NCI-H2081 (cell line): ENCODE data around the gene USP21.
A peak's percentile ranks its signal among the peaks of the same experiment; 100 is the strongest.

Source experiments
- DNase-seq, 2 experiments: peaks; one replicate each; lab custom pipeline; 2025; lab: John Stamatoyannopoulos, UW

Gene USP21

GRCh38 chr1:161193561-161194235, 34.4 kb downstream of the USP21 start:
- no peak for DNase-seq

DNA sequence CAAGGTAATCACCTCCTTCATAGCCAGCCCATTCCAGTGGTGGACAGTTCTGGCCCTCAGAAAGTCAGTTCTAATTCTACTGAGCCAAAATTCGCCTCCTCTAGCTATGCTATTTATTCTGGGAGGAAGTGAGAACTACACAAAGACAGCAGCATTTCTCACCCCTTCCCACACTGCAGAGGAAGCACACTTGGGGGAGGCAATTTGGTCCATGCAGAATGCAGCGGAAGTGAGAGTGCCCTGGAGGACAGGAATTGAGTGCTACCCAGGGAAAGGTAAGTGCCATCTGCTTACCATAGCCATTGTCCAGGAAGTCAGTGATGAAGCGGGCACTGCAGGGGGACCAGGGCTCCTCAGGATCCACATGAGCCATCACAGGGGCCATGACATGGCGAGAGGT, 35.9 kb downstream of the USP21 start:
- DNase-seq = no peak

- DNase-seq = no peak
Observed at GRCh38 chr1:161196111-161196510, 36.8 kb downstream of the USP21 start.

DNA sequence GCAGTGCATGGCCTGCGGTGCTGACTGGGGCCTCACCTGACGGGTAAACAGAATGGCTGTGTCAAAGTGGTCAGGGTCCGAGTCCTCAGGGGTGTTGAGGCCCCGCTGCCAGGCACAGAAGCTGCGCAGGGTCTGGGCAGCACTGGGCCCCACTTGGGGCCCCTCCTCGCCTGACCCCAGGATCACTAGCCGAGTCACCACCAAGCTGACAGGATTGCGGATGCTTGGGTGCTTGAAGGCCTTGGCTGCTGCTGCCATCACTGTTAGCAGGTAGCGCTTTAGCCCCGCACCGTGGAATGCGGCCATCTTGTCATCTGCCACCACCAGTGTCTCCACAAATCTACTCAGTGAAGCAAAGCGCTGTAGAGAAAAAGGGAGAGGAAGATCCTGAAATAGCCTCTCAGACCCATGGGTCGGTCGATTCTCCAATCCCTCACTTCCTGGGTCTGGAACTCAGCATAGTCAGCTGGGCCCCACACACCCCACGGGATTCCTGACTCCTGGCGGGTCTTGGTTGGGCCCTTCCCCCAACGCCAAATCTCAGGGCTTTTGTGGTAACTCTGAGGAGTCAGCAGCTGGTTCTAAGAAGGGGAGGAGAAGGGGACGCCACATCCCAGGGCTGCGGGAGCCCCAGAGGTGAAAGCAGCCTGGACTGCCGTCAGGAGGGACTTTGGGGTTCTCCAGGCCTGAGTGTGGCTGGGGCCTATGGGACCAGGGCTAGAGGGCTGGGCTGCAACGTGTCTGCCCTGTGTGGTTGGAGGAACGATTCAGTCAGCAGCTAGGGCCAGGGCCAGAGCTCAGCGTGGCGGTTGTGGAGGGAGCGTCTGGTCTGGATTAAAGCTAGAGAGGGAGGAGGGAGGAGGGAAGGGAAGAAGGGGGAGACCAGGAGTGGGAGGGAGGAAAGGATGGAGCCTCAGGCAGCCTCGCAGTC, 37.5 kb downstream of the USP21 start:
- no peak for DNase-seq

DNA sequence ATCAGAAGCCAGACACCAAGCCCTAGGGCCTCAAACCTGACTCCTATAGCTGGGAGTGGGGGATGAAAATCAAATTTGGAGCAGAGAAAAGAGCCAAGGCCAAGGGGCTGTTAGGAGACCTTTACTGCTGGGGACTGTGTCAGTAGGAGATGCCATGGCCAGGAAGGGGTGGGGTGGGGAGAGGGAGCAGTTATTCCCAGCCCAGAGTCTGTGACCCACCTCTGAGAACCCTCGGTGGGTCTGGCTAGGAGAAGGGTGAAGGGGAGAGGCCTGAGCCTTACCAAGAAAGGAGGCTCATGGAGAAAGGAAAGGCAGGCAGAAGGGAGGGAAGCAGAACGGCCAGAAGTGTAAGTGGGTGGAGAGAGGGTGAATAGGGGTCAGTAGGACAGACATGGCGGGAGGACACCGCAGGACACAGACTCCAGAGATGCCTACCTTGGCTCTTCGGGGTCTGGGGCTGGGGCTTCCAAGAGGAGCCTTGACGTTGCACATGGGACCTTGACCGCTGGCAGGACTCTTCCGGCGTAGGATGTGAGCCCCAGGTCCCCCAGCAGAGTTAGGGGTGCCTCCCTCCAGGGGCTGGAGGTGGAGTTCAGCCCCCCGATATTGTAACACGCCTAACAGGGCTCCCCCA, 38.4 kb downstream of the USP21 start:
- DNase-seq = no peak

- DNase-seq = no peak
Observed at GRCh38 chr1:161198194-161198896, 39.0 kb downstream of the USP21 start.

GRCh38 chr1:161198897-161199431, 39.7 kb downstream of the USP21 start, which contains the start of gene ADAMTS4:
ADAMTS4 (minus strand) TSS chr1:161199054; CDS start chr1:161198627, 427 bp downstream.
- DNase-seq = no peak

GRCh38 chr1:161199506-161200139, 40.3 kb downstream of the USP21 start:
- DNase-seq = peak; percentile 45 to 59

DNA sequence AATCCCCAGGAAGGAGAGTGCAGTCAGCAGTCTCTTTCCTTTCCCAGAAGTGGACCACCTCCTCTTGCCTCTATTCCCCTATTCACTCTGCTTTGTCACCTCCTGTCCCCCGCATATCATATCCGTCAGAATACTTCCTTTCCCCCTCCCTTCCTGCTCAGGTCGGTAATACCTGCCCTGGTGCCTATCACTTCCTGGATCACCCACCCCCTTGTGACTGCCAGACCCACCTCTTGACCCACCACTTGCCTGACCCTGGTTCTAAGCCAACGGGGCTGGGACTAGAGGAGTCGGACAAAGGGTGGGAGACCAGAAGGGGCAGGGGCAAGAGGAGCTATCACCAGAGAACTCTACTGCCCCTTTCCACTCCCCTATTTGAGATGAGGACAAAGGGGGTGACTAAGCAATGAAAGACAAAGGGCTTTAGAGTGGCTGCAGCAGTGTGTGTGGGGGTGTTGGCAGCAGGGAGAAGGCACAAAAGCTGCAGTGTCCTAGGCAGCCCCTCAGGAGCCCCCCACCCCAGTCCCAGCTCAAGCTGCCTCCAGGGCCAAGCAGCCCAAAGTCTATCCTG, 41.2 kb downstream of the USP21 start:
- DNase-seq = no peak

DNA sequence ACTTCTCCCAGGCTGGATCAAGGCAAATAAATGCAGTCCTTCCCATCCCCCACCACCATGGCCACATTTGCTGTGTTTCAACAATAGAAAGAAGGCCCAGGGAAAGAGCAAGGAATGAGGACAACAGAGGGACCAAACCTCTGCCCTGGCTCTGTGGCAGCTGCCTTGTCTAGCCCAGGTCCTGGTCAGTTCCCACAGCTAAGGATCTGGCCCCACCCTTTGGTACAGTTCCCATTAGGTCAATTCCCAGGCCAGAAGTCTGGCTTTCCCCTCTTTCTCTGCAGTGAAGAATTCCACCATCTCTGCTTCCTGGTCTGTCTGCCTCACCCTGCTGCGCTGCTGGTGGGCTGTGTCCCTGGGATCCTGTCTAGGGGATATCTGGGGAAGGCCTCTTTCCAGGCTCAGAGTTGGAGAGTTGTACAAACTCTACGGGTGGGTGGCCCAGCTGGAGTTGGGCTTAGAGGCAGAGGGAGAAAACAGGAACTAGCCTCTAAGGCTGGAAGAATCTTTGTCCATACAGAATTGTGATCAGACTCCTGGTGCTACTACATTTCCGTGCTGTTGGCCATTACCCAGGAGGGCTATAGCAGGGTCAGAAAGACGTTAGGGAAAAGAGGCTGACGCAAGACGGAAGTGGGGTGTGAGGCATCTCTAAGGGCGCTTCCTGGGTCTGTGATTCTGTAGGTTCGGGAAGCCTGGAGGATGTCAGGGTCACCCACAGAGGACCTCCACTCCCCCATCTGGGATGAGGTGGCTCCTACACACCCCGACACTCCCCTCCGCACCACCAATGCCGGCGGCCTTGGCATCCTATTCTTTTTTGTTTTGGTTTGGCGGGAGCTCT, 41.9 kb downstream of the USP21 start:
- DNase-seq = no peak

DNA sequence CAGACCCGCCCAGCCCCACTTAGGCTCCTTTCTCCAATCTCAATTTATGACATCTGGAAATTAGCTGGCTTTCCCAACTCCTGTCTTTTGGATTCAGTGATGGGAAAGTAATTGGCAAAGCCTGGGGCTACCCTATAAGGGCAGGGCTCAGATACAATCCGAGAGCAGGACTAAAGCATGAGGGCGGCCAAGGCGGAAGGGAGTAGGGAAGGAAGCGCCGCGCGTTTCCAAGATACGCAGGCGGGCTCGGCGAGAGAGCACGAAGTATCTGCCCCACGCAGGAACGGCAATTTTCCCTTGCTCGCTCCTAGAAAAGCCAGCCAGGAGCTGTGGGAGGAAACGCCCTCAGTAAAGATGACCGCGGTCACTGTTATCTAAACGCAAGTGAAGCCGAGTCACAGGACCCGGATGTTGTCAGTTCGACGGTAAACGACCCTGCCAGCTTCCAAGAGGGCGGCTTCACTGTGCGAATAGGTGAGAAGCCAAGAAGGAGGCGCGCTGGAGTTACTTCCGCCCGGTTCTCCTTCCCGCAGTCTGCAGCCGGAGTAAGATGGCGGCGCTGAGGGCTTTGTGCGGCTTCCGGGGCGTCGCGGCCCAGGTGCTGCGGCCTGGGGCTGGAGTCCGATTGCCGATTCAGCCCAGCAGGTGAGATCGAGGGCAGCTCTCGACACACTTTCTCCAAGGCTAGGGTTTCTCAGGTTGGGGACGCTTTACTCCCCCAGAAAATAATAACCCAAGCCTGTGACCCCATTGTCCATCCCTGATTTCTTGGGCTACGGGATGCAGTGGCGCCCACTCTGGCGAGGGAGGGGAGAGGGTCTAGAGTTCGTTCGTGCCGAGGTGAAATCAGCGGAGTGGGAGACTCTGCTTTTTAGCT, 42.8 kb downstream of the USP21 start, which contains the start of gene NDUFS2:
NDUFS2 (plus strand) TSS at position 532 of the 877 bp plus-strand sequence; CDS start at position 551, 19 bp downstream.
- peak; percentile 100 for DNase-seq

GRCh38 chr1:161206411-161207140, 47.3 kb downstream of the USP21 start:
- no peak for DNase-seq

GRCh38 chr1:161207173-161207572, 47.9 kb downstream of the USP21 start:
- no peak for DNase-seq

DNA sequence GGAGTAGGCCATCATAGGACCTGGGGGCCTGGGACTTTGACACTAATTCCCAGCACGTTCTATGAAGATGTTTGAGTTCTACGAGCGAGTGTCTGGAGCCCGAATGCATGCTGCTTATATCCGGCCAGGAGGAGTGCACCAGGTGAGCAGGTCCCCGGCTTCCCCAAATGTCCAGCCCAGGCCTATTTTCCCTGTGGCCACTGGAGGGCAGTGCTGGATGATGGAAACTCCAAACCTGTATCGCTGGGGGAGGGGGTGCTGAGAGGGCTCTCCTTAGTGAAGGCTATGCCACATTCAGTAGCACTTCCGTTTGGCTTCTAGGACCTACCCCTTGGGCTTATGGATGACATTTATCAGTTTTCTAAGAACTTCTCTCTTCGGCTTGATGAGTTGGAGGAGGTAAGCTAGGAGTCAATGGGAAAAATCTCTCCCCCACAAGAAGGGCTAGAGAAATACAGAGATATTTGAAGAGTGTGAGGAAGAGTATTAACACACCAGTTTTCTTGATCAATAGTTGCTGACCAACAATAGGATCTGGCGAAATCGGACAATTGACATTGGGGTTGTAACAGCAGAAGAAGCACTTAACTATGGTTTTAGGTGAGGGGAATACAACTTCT, 50.6 kb downstream of the USP21 start:
- DNase-seq = peak; percentile 87 to 91

DNA sequence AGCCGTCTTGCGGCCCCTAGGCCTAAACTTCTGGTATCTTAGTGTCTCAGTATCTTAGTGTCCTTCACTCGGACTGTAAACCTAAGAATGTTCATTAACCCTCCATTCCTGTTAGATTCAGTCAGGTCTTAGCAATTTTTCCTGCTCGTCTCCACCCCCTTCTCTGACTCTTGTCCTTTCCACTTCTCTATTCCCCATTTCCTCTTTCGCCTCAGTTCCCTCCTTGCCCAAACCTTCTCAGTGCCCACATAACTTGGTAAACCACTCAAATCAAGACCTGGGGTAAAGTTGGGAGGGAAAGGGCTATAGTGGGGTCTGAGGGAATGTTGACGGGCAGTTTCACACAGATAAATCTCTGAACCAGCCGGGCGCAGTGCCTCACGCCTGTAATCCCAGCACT, 55.1 kb downstream of the USP21 start:
- DNase-seq = no peak

- no peak for DNase-seq
Observed at GRCh38 chr1:161215076-161215475, 55.8 kb downstream of the USP21 start, which contains the start of gene FCER1G. FCER1G (plus strand) TSS chr1:161215295; CDS start chr1:161215322, 27 bp downstream.
